Hematopoietic multipotent progenitor cell treated with erythropoietin and hydrocortisone succinate and interleukin-3 and kit ligand, for 6 days (in vitro differentiated cells): ENCODE measurements around the gene SMAD9.
A peak's percentile ranks its signal among the peaks of the same experiment; 100 is the strongest.
"Not testable (repeated sequence)": the region's sequence is repeated elsewhere in the genome, so short reads cannot be mapped to it uniquely, and the experiment has no call there.

Experiments
- DNase-seq: peaks from one replicate; pipeline ENCODE4 v3.0.0-alpha.2; 2015

SMAD9 gene

GRCh38 chr13:36907821-36908220 is 12.2 kb downstream of the SMAD9 start:
- DNase-seq, result no peak

GRCh38 chr13:36907266-36907665 is 12.8 kb downstream of the SMAD9 start:
- no peak for DNase-seq

- no peak for DNase-seq
Measured at GRCh38 chr13:36905944-36906343, 14.1 kb downstream of the SMAD9 start.

- DNase-seq, result no peak
Measured at GRCh38 chr13:36903925-36904595, 16.0 kb downstream of the SMAD9 start.

- DNase-seq, result no peak
Measured at GRCh38 chr13:36897054-36897616, 22.9 kb downstream of the SMAD9 start.

- no peak for DNase-seq
Measured at GRCh38 chr13:36891752-36892151, 28.3 kb downstream of the SMAD9 start.

- DNase-seq, result no peak
Measured at GRCh38 chr13:36888645-36889044, 31.4 kb downstream of the SMAD9 start.

- peak; percentile 58 for DNase-seq
Measured at GRCh38 chr13:36887758-36888521, 32.1 kb downstream of the SMAD9 start.

GRCh38 chr13:36885901-36886300 is 34.1 kb downstream of the SMAD9 start:
- no peak for DNase-seq

- no peak for DNase-seq
Measured at GRCh38 chr13:36884235-36884634, 35.8 kb downstream of the SMAD9 start.

- no peak for DNase-seq
Measured at GRCh38 chr13:36883824-36884223, 36.2 kb downstream of the SMAD9 start.

GRCh38 chr13:36883392-36883791 is 36.6 kb downstream of the SMAD9 start:
- DNase-seq, result not testable (repeated sequence)

GRCh38 chr13:36882829-36883390 is 37.1 kb downstream of the SMAD9 start:
- DNase-seq, result no peak

GRCh38 chr13:36880961-36881360 is 39.1 kb downstream of the SMAD9 start:
- DNase-seq, result no peak

- DNase-seq, result no peak
Measured at GRCh38 chr13:36879218-36879938, 40.7 kb downstream of the SMAD9 start.

GRCh38 chr13:36875961-36876360 is 44.1 kb downstream of the SMAD9 start:
- peak; percentile 13 for DNase-seq

GRCh38 chr13:36875431-36875830 is 44.6 kb downstream of the SMAD9 start:
- no peak for DNase-seq

- DNase-seq, result no peak
Measured at GRCh38 chr13:36872621-36873020, 47.4 kb downstream of the SMAD9 start.

GRCh38 chr13:36870050-36870692 is 49.9 kb downstream of the SMAD9 start:
- DNase-seq, result no peak

- no peak for DNase-seq
Measured at GRCh38 chr13:36866232-36866631, 53.8 kb downstream of the SMAD9 start.

- DNase-seq, result no peak
Measured at GRCh38 chr13:36865265-36865664, 54.8 kb downstream of the SMAD9 start.

GRCh38 chr13:36862722-36863121 is 57.3 kb downstream of the SMAD9 start:
- no peak for DNase-seq
